ENCODE measurements around the gene HNRNPA1.

Gene HNRNPA1

GRCh38 chr12:54246011-54246641, 34.4 kb upstream of the HNRNPA1 start:
- no peak overlapping the region for H3K4me3 ChIP-seq (replicated peaks in 1 of 2; ENCODE audit: low read depth in 2 of 2, low read length in 2 of 2)
- no peak for DNase-seq (ENCODE audit: low read depth in 2 of 2)
- no peak for TF ChIP-seq CTCF (IDR thresholded peaks at IDR 0.05; ENCODE audit: low read depth, low read length)

- no peak for DNase-seq (ENCODE audit: low read depth in 2 of 2)
- no peak overlapping the region for H3K4me3 ChIP-seq (replicated peaks in 1 of 2; ENCODE audit: low read depth in 2 of 2, low read length in 2 of 2)
- no peak for TF ChIP-seq CTCF (IDR thresholded peaks at IDR 0.05; ENCODE audit: low read depth, low read length)
Observed at GRCh38 chr12:54249489-54249888, 31.0 kb upstream of the HNRNPA1 start.

GRCh38 chr12:54251667-54252284, 28.8 kb upstream of the HNRNPA1 start:
- peak; percentile 73 to 74 for DNase-seq (ENCODE audit: low read depth in 2 of 2)
- peak; percentile 68 for TF ChIP-seq CTCF (IDR thresholded peaks at IDR 0.05; ENCODE audit: low read depth, low read length)
- no peak overlapping the region for H3K4me3 ChIP-seq (replicated peaks in 1 of 2; ENCODE audit: low read depth in 2 of 2, low read length in 2 of 2)

- no peak for DNase-seq (ENCODE audit: low read depth in 2 of 2)
- H3K4me3 ChIP-seq (replicated peaks in 1 of 2; ENCODE audit: low read depth in 2 of 2, low read length in 2 of 2), result no peak overlapping the region
- TF ChIP-seq CTCF (IDR thresholded peaks at IDR 0.05; ENCODE audit: low read depth, low read length), result no peak
Observed at GRCh38 chr12:54253240-54253639, 27.3 kb upstream of the HNRNPA1 start.

- no peak overlapping the region for H3K4me3 ChIP-seq (replicated peaks in 1 of 2; ENCODE audit: low read depth in 2 of 2, low read length in 2 of 2)
- no peak for TF ChIP-seq CTCF (IDR thresholded peaks at IDR 0.05; ENCODE audit: low read depth, low read length)
- no peak for DNase-seq (ENCODE audit: low read depth in 2 of 2)
Observed at GRCh38 chr12:54257332-54257731, 23.2 kb upstream of the HNRNPA1 start.

GRCh38 chr12:54258201-54258681, 22.3 kb upstream of the HNRNPA1 start:
- TF ChIP-seq CTCF (IDR thresholded peaks at IDR 0.05; ENCODE audit: low read depth, low read length), result no peak
- DNase-seq (ENCODE audit: low read depth in 2 of 2), result peak; percentile 43
- no peak overlapping the region for H3K4me3 ChIP-seq (replicated peaks in 1 of 2; ENCODE audit: low read depth in 2 of 2, low read length in 2 of 2)
